HEK293 (cell line): ENCODE data around the gene ANKRD11.

Source experiments
- CTCF ChIA-PET: fragments of 350-600 bp; formaldehyde crosslinking; extraction: SDS; loops from one replicate; lab custom pipeline; 2021; ENCODE audit warnings: antibody characterized with exemption; lab: Yijun Ruan, JAX
- POLR2A ChIA-PET: fragments of 300-600 bp; formaldehyde crosslinking; extraction: SDS; loops from one replicate; lab custom pipeline; 2020; ENCODE audit warnings: antibody characterized with exemption, inconsistent platforms; lab: Yijun Ruan, JAX
- H3K27ac ChIP-seq: fragments of 200-500 bp; sonication (Bioruptor generic); 2 replicates; pipeline ENCODE4 v1.5.1; 2014; ENCODE audit warnings: low read depth, low read length, control low read depth, inconsistent platforms; ENCODE audit errors: extremely low read depth
- H3K36me3 ChIP-seq, 2 experiments: fragments of 200-500 bp in 1 of 2; sonication (Bioruptor generic) in 1 of 2; 1 replicate in 1 of 2; 2 replicates in 1 of 2; pipeline ENCODE4 v1.5.1; 2014 to 2017; ENCODE audit warnings: inconsistent platforms in 2 of 2, low read length in 2 of 2; ENCODE audit not compliant: control insufficient read depth in 2 of 2, insufficient read depth in 1 of 2
- H3K4me1 ChIP-seq: fragments of 200-500 bp; sonication (Bioruptor generic); 2 replicates; pipeline ENCODE4 v1.5.1; 2014; ENCODE audit warnings: mild to moderate bottlenecking, low read length, inconsistent platforms; ENCODE audit not compliant: control insufficient read depth, insufficient read depth
- H3K4me3 ChIP-seq: 2 replicates; pipeline ENCODE4 v1.5.1; 2011; ENCODE audit warnings: low read depth, mild to moderate bottlenecking, control low read depth, low read length, moderate library complexity
- H3K9me3 ChIP-seq: fragments of 200-500 bp; sonication (Bioruptor generic); 2 replicates; pipeline ENCODE4 v1.5.1; 2014; ENCODE audit warnings: low read depth, low read length, inconsistent platforms; ENCODE audit not compliant: control insufficient read depth, insufficient read depth
- PRDM2 ChIP-seq: fragments of 450-650 bp; formaldehyde crosslinking; IDR thresholded peaks from 2 replicates; pipeline ENCODE4 v1.5.1; 2016; ENCODE audit warnings: missing biosample characterization, missing genetic modification characterization, borderline replicate concordance
- SCRT2 ChIP-seq: fragments of 450-650 bp; formaldehyde crosslinking; IDR thresholded peaks from 2 replicates; pipeline ENCODE4 v1.5.1; 2016; ENCODE audit warnings: missing biosample characterization, missing genetic modification characterization
- TCF7L2 ChIP-seq: IDR thresholded peaks from 2 replicates; pipeline ENCODE4 v1.6.1; 2011; ENCODE audit warnings: low read depth, mild to moderate bottlenecking, inconsistent platforms, low read length, moderate library complexity, borderline replicate concordance
- ZNF18 ChIP-seq: fragments of 450-650 bp; formaldehyde crosslinking; IDR thresholded peaks from 2 replicates; pipeline ENCODE4 v1.5.1; 2016; ENCODE audit warnings: missing biosample characterization, missing genetic modification characterization
- ZNF366 ChIP-seq: fragments of 450-650 bp; formaldehyde crosslinking; conservative IDR thresholded peaks from 2 replicates; pipeline ENCODE4 v1.5.1; 2016; ENCODE audit warnings: missing biosample characterization, missing genetic modification characterization
- ZNF423 ChIP-seq: fragments of 450-650 bp; formaldehyde crosslinking; IDR thresholded peaks from 2 replicates; pipeline ENCODE4 v1.5.1; 2016; ENCODE audit warnings: missing biosample characterization, missing genetic modification characterization
- ZNF426 ChIP-seq: fragments of 450-650 bp; formaldehyde crosslinking; IDR thresholded peaks from 2 replicates; pipeline ENCODE4 v1.5.1; 2017; ENCODE audit warnings: missing biosample characterization, missing genetic modification characterization, mild to moderate bottlenecking, inconsistent platforms, moderate library complexity
- ZNF600 ChIP-seq: fragments of 450-650 bp; formaldehyde crosslinking; IDR thresholded peaks from 2 replicates; pipeline ENCODE4 v1.5.1; 2016; ENCODE audit warnings: missing biosample characterization, missing genetic modification characterization
- ZNF629 ChIP-seq: fragments of 450-650 bp; formaldehyde crosslinking; IDR thresholded peaks from 2 replicates; pipeline ENCODE4 v1.5.1; 2017; ENCODE audit warnings: missing biosample characterization, missing genetic modification characterization
- ZNF664 ChIP-seq: fragments of 450-650 bp; formaldehyde crosslinking; IDR thresholded peaks from 2 replicates; pipeline ENCODE4 v1.5.1; 2016; ENCODE audit warnings: missing biosample characterization, missing genetic modification characterization
- TF ChIP-seq, protein P1 (sequence below): fragments of 450-650 bp; formaldehyde crosslinking; conservative IDR thresholded peaks from 2 replicates; pipeline ENCODE4 v1.5.1; 2016; ENCODE audit warnings: low read depth, missing biosample characterization, missing genetic modification characterization
- TF ChIP-seq, protein P2 (sequence below): fragments of 450-650 bp; formaldehyde crosslinking; IDR thresholded peaks from 2 replicates; pipeline ENCODE4 v1.5.1; 2016; ENCODE audit warnings: missing biosample characterization, missing genetic modification characterization

Gene ANKRD11

GRCh38 chr16:89478576-89479221 is 11.7 kb downstream of the ANKRD11 start (continued):
- no peak for TF ChIP-seq PRDM2
- no peak for TF ChIP-seq ZNF423 (tag by site-specific recombination)

DNA sequence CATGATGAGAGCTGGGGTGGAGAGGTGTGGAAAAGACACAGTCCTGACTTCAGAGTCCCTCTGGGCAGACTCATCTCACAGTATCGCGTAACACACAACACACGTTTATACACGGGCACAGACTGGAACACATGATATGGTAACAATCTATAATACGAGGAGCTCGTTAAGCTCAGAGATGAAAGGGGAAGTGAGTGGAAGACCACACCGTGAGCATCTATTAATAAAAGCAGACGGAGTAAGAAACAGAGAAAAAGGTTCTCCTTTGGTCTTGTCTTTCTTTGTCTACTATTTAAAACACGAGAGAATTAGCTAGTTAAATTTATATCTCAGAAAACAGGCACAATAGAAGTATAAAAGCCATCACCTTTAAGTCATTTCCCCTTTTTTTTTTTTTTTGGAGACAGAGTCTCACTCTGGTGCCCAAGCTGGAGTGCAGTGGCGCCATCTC is 13.5 kb downstream of the ANKRD11 start:
- CTCF ChIA-PET: interaction anchor here (0.6 kb wide), 1 partner anchor 68 kb away, joined by 4 read pairs; no protein-coding TSS in a partner anchor
- Histone ChIP-seq H3K27ac (no peak overlapping the region), H3K9me3 (no peaks in the 10 kb centered on the region), H3K36me3 (no peaks in the 10 kb centered on the region), H3K4me1 (peaks cover 31% of the 10 kb centered on the region), H3K4me3 (no peak overlapping the region)
- POLR2A ChIA-PET: interaction anchor here (0.7 to 0.9 kb wide), 2 partner anchors 12 to 65 kb away, joined by 4 read pairs; no protein-coding TSS in a partner anchor
- TF ChIP-seq SCRT2: no peak
- TF ChIP-seq ZNF664: peak; percentile 92
- TF ChIP-seq TCF7L2: no peak
- no peak for TF ChIP-seq ZNF18
- TF ChIP-seq ZNF366 (tag by site-specific recombination): peak; percentile 44; the same call in 1 of the 2 replicates
- TF ChIP-seq, protein P1, sequence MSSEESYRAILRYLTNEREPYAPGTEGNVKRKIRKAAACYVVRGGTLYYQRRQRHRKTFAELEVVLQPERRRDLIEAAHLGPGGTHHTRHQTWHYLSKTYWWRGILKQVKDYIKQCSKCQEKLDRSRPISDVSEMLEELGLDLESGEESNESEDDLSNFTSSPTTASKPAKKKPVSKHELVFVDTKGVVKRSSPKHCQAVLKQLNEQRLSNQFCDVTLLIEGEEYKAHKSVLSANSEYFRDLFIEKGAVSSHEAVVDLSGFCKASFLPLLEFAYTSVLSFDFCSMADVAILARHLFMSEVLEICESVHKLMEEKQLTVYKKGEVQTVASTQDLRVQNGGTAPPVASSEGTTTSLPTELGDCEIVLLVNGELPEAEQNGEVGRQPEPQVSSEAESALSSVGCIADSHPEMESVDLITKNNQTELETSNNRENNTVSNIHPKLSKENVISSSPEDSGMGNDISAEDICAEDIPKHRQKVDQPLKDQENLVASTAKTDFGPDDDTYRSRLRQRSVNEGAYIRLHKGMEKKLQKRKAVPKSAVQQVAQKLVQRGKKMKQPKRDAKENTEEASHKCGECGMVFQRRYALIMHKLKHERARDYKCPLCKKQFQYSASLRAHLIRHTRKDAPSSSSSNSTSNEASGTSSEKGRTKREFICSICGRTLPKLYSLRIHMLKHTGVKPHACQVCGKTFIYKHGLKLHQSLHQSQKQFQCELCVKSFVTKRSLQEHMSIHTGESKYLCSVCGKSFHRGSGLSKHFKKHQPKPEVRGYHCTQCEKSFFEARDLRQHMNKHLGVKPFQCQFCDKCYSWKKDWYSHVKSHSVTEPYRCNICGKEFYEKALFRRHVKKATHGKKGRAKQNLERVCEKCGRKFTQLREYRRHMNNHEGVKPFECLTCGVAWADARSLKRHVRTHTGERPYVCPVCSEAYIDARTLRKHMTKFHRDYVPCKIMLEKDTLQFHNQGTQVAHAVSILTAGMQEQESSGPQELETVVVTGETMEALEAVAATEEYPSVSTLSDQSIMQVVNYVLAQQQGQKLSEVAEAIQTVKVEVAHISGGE (tag by site-specific recombination): no peak
- TF ChIP-seq ZNF426: no peak
- peak; percentile 65 for TF ChIP-seq ZNF600 (tag by site-specific recombination)
- TF ChIP-seq ZNF629 (tag by site-specific recombination): peak; percentile 27; the same call in 1 of the 2 replicates
- TF ChIP-seq, protein P2, sequence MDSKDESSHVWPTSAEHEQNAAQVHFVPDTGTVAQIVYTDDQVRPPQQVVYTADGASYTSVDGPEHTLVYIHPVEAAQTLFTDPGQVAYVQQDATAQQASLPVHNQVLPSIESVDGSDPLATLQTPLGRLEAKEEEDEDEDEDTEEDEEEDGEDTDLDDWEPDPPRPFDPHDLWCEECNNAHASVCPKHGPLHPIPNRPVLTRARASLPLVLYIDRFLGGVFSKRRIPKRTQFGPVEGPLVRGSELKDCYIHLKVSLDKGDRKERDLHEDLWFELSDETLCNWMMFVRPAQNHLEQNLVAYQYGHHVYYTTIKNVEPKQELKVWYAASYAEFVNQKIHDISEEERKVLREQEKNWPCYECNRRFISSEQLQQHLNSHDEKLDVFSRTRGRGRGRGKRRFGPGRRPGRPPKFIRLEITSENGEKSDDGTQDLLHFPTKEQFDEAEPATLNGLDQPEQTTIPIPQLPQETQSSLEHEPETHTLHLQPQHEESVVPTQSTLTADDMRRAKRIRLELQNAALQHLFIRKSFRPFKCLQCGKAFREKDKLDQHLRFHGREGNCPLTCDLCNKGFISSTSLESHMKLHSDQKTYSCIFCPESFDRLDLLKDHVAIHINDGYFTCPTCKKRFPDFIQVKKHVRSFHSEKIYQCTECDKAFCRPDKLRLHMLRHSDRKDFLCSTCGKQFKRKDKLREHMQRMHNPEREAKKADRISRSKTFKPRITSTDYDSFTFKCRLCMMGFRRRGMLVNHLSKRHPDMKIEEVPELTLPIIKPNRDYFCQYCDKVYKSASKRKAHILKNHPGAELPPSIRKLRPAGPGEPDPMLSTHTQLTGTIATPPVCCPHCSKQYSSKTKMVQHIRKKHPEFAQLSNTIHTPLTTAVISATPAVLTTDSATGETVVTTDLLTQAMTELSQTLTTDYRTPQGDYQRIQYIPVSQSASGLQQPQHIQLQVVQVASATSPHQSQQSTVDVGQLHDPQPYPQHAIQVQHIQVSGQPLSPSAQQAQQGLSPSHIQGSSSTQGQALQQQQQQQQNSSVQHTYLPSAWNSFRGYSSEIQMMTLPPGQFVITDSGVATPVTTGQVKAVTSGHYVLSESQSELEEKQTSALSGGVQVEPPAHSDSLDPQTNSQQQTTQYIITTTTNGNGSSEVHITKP (tag by site-specific recombination): peak; percentile 41; the same call in 1 of the 2 replicates
